SK-N-SH (cell line): ENCODE measurements around the gene RNF32. TPM values are rescaled to one million over a fixed set of nuclear protein-coding genes. Genes with fewer than 3 reads are reported as not detected.

ENCODE experiments used
- CHD2 ChIP-seq: fragments of 150-350 bp; IDR thresholded peaks from 2 replicates; pipeline ENCODE4 v1.6.1; 2018; ENCODE audit warnings: low read length; ENCODE audit not compliant: partially characterized antibody
- EP300 ChIP-seq, 2 experiments: IDR thresholded peaks; 2 replicates each; pipeline versions ENCODE4 v1.4.0 to v1.6.1; 2012; ENCODE audit warnings: borderline replicate concordance in 1 of 2, low read depth in 1 of 2, low read length in 1 of 2
- EZH2phosphoT487 ChIP-seq: fragments of 200-600 bp; sonication (generic); IDR thresholded peaks from 2 replicates; pipeline ENCODE4 v1.6.1; 2017; ENCODE audit warnings: low read depth, mixed run types, mild to moderate bottlenecking, antibody characterized with exemption, moderate library complexity, borderline replicate concordance
- FOXJ3 ChIP-seq: sonication (generic); formaldehyde crosslinking; IDR thresholded peaks from 2 replicates; pipeline ENCODE4 v1.5.1; 2020; ENCODE audit warnings: mild to moderate bottlenecking, missing genetic modification reagents
- GATA2 ChIP-seq: sonication (generic); formaldehyde crosslinking; IDR thresholded peaks from 2 replicates; pipeline ENCODE4 v1.5.0; 2020; ENCODE audit warnings: mild to moderate bottlenecking, missing genetic modification reagents
- IRF3 ChIP-seq: fragments of 150-350 bp; IDR thresholded peaks from 2 replicates; pipeline ENCODE4 v1.6.1; 2016; ENCODE audit warnings: mild to moderate bottlenecking, low read depth, low read length
- POLR2AphosphoS5 ChIP-seq: IDR thresholded peaks from 2 replicates; pipeline ENCODE4 v1.6.1; 2012; ENCODE audit warnings: low read depth, low read length
- RAD21 ChIP-seq: IDR thresholded peaks from 2 replicates; pipeline ENCODE4 v1.6.1; 2012; ENCODE audit warnings: mild to moderate bottlenecking, low read length
- RCOR1 ChIP-seq: fragments of 150-350 bp; IDR thresholded peaks from 2 replicates; pipeline ENCODE4 v1.6.1; 2017; ENCODE audit warnings: antibody characterized with exemption, low read length
- RXRA ChIP-seq: IDR thresholded peaks from 2 replicates; pipeline ENCODE4 v1.4.0; 2012; ENCODE audit warnings: low read depth, mild to moderate bottlenecking, borderline replicate concordance
- SIN3A ChIP-seq: IDR thresholded peaks from 2 replicates; pipeline ENCODE4 v1.6.1; 2012; ENCODE audit warnings: low read depth, mild to moderate bottlenecking, low read length, moderate library complexity, borderline replicate concordance
- TAF1 ChIP-seq: IDR thresholded peaks from 2 replicates; pipeline ENCODE4 v1.6.1; 2012; ENCODE audit warnings: low read depth, mild to moderate bottlenecking, low read length, moderate library complexity, borderline replicate concordance
- TCF12 ChIP-seq: IDR thresholded peaks from 2 replicates; pipeline ENCODE4 v1.4.0; 2012
- USF1 ChIP-seq: IDR thresholded peaks from 2 replicates; pipeline ENCODE4 v1.4.0; 2012; ENCODE audit warnings: low read depth, borderline replicate concordance
- ZBTB33 ChIP-seq: IDR thresholded peaks from 2 replicates; pipeline ENCODE4 v1.4.0; 2012; ENCODE audit warnings: low read depth, borderline replicate concordance
- polyA plus RNA-seq, 3 experiments: library from polyadenylated mRNA; depleted of rRNA; stranded (reverse); fragments of >200 nt; gene quantifications; 2 replicates each; pipeline ENCODE4 v1.2.3, GENCODE V29; 2012
- TF ChIP-seq, protein P1 (sequence below): IDR thresholded peaks from 2 replicates; pipeline ENCODE4 v1.4.0; 2012; ENCODE audit warnings: low read depth
- TF ChIP-seq, protein P2 (sequence below): fragments of 150-350 bp; IDR thresholded peaks from 2 replicates; pipeline ENCODE4 v1.6.1; 2017; ENCODE audit warnings: antibody characterized with exemption, low read length, low read depth, borderline replicate concordance

RNF32 gene
- polyA plus RNA-seq, 1 of the 3 experiments (the other 2 are of a cell fraction), result 2.3 TPM

- no peak; the same call in 1 of the 2 replicates for TF ChIP-seq USF1
- no peak for TF ChIP-seq POLR2AphosphoS5
- peak; percentile 53 for TF ChIP-seq TCF12
- TF ChIP-seq RCOR1, result 0 out of 2 replicates have a peak, but pooled peaks have one; percentile 35
- peak; percentile 8 for TF ChIP-seq CHD2
- TF ChIP-seq, protein P1, sequence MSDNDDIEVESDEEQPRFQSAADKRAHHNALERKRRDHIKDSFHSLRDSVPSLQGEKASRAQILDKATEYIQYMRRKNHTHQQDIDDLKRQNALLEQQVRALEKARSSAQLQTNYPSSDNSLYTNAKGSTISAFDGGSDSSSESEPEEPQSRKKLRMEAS, result no peak
- TF ChIP-seq SIN3A, result no peak
- TF ChIP-seq ZBTB33, result no peak
- no peak for TF ChIP-seq RXRA
- TF ChIP-seq, protein P2, sequence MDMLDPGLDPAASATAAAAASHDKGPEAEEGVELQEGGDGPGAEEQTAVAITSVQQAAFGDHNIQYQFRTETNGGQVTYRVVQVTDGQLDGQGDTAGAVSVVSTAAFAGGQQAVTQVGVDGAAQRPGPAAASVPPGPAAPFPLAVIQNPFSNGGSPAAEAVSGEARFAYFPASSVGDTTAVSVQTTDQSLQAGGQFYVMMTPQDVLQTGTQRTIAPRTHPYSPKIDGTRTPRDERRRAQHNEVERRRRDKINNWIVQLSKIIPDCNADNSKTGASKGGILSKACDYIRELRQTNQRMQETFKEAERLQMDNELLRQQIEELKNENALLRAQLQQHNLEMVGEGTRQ, result no peak
- TF ChIP-seq RAD21, result no peak
- TF ChIP-seq FOXJ3 (CRISPR knock-in tag), result no peak
- no peak for TF ChIP-seq TAF1
- TF ChIP-seq GATA2 (CRISPR knock-in tag), result no peak
- no peak for TF ChIP-seq IRF3
- peak in 1 of 2 experiments; percentile 58; a peak in 2 of 4 replicates for TF ChIP-seq EP300 (IDR thresholded peaks at IDR 0.05; ENCODE audit: borderline replicate concordance in 1 of 2, low read depth in 1 of 2, low read length in 1 of 2)
- no peak for TF ChIP-seq EZH2phosphoT487
Observed at GRCh38 chr7:156722043-156722826, 81.7 kb downstream of the RNF32 start (continued).
